ENCODE results near the gene MAN1C1. TPM values are rescaled to one million over a fixed set of nuclear protein-coding genes. Genes with fewer than 3 reads are reported as not detected.

Gene MAN1C1
- total RNA-seq, 4 donors from 2014 or later, result 28.1 to 60.4 (median 32.7) TPM

GRCh38 chr1:25569597-25570396 lies 46.8 kb upstream of the MAN1C1 start:
- intact Hi-C loops (cut with DNase I), result no loop called here
- no peak for TF ChIP-seq POLR2A (IDR thresholded peaks at IDR 0.05)
- TF ChIP-seq, protein P1, sequence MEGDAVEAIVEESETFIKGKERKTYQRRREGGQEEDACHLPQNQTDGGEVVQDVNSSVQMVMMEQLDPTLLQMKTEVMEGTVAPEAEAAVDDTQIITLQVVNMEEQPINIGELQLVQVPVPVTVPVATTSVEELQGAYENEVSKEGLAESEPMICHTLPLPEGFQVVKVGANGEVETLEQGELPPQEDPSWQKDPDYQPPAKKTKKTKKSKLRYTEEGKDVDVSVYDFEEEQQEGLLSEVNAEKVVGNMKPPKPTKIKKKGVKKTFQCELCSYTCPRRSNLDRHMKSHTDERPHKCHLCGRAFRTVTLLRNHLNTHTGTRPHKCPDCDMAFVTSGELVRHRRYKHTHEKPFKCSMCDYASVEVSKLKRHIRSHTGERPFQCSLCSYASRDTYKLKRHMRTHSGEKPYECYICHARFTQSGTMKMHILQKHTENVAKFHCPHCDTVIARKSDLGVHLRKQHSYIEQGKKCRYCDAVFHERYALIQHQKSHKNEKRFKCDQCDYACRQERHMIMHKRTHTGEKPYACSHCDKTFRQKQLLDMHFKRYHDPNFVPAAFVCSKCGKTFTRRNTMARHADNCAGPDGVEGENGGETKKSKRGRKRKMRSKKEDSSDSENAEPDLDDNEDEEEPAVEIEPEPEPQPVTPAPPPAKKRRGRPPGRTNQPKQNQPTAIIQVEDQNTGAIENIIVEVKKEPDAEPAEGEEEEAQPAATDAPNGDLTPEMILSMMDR (IDR thresholded peaks at IDR 0.05), result no peak
- Histone ChIP-seq H3K27me3 (no peaks in the 10 kb centered on the region), H3K4me3 (replicated peaks in 1 of 3) (no peak overlapping the region), H3K36me3 (peaks cover 0 to 14% of the 10 kb centered on the region in 2 donors), H3K9me3 (no peaks in the 10 kb centered on the region), H3K4me1 (peaks cover 0 to 9% of the 10 kb centered on the region in 2 donors), H3K27ac (no peak overlapping the region)
- DNase-seq, result no peak
- WGBS, 2 donors, result 84 to 85% methylated on average over 15 to 18 of the region's 18 CpGs

DNA sequence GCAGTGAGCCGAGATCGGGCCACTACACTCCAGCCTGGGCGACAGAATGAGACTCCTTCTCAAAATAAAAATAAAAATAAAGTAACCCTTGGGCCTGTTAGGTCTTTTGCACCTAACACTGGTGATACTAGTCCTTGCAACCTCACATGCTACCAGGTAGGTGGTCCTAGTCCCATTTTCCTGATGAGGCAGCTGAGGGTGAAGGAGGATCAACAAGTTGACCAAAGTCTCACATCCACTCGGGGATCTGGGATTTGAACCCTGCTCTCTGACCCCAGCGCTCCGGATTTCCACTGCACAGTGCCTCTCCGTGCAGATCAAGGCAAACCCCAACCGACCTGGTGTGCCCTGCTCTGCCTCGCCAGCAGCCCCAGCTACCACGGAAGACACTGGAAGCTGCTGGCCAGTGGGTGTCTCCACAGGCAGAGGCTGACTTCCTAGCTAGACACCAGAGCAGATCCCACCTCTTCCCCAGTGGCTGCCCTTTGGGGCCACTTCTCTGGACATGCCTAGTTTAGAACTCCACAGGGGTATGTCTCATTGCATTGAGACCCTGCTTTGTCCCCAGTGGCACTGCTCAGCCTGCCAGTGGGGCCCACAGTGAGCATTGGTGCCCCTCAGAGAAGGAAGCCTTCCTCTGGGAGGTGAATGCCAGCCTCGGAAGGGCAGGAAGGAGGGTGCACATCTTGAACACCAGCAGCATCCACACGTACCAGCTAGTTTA lies 45.6 kb upstream of the MAN1C1 start:
- WGBS, 2 donors, result 79 to 86% methylated on average over 6 to 12 of the region's 12 CpGs
- H3K4me1 ChIP-seq, result peaks cover 0 to 9% of the 10 kb centered on the region in 2 donors
- peaks cover 0 to 7% of the 10 kb centered on the region in 2 donors for H3K36me3 ChIP-seq
- no peak overlapping the region for H3K4me3 ChIP-seq (replicated peaks in 1 of 3)
- TF ChIP-seq, protein P1 (IDR thresholded peaks at IDR 0.05), result no peak
- H3K9me3 ChIP-seq, result no peaks in the 10 kb centered on the region
- H3K27me3 ChIP-seq, result no peaks in the 10 kb centered on the region
- no peak overlapping the region for H3K27ac ChIP-seq
- intact Hi-C loops (cut with DNase I), result no loop called here
- DNase-seq, result no peak

GRCh38 chr1:25571522-25571970 lies 45.0 kb upstream of the MAN1C1 start:
- H3K9me3 ChIP-seq, result no peaks in the 10 kb centered on the region
- peaks cover 0 to 9% of the 10 kb centered on the region in 2 donors for H3K4me1 ChIP-seq
- intact Hi-C loops (cut with DNase I), result no loop called here

GRCh38 chr1:25572107-25572506 lies 44.5 kb upstream of the MAN1C1 start:
- no peak overlapping the region for H3K27ac ChIP-seq
- H3K4me1 ChIP-seq, result peaks cover 0 to 9% of the 10 kb centered on the region in 2 donors
- no peak for DNase-seq
- H3K4me3 ChIP-seq (replicated peaks in 1 of 3), result no peak overlapping the region
- intact Hi-C loops (cut with DNase I), result no loop called here
- TF ChIP-seq POLR2A (IDR thresholded peaks at IDR 0.05), result no peak
- TF ChIP-seq, protein P1 (IDR thresholded peaks at IDR 0.05), result no peak
- 85 to 88% methylated on average over 4 to 5 of the region's 5 CpGs for WGBS, 2 donors
- no peaks in the 10 kb centered on the region for H3K9me3 ChIP-seq
- H3K36me3 ChIP-seq, result peaks cover 0 to 3% of the 10 kb centered on the region in 2 donors
- no peaks in the 10 kb centered on the region for H3K27me3 ChIP-seq

More at GRCh38 chr1:25571522-25571970, 45.0 kb upstream of the MAN1C1 start:
- Histone ChIP-seq H3K4me3 (replicated peaks in 1 of 3) (no peak overlapping the region), H3K36me3 (peaks cover 0 to 7% of the 10 kb centered on the region in 2 donors), H3K27me3 (no peaks in the 10 kb centered on the region), H3K27ac (no peak overlapping the region)
- no peak for DNase-seq
- WGBS, 2 donors, result 81 to 95% methylated on average over 6 of the region's 6 CpGs
- TF ChIP-seq, protein P1 (IDR thresholded peaks at IDR 0.05), result no peak
- TF ChIP-seq POLR2A (IDR thresholded peaks at IDR 0.05), result no peak
